ENCODE data around the gene ADAMTS18. TPM values are rescaled to one million over a fixed set of nuclear protein-coding genes. Genes with fewer than 3 reads are reported as not detected.

Gene ADAMTS18
- total and polyA plus RNA-seq, 2 of the 8 experiments (the other 6 are each of a cell fraction or from before 2014, with no cell fraction given): 0.05 to 0.19 TPM

DNA sequence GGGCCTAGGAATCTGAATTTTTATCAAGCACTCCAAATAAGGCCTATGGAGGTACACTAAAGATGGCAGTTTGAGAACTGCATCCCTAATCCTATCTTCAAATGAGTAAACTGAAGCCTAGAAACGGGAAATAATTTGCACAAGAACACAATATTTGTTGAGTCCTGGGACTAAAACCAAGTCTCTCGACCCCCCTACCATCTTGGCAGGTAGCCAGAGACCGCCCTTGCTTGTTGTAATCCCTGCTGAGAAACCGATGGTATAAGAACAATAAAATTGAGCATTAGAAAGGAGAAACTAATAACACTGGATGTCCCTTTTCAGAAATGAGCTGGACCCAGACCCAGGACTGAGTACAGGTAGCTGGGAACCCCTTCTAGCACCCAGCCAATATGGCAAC is 24.4 kb downstream of the ADAMTS18 start:
- H3K36me3 ChIP-seq (ENCODE audit: control insufficient read depth in 2 of 4, insufficient read depth in 4 of 4, low read length in 3 of 4): no peaks in the 10 kb centered on the region
- H3K23me2 ChIP-seq (ENCODE audit: low read depth, low read length): no peaks in the 10 kb centered on the region
- no peak overlapping the region for H3K9ac ChIP-seq (replicated peaks in 1 of 4; ENCODE audit: extremely low read depth in 1 of 4, low read depth in 3 of 4, low read length in 3 of 4)
- ChIA-PET POLR2A (ENCODE audit: partially characterized antibody) (no interaction called here), CTCF (ENCODE audit: partially characterized antibody) (no interaction called here)
- H3K14ac ChIP-seq (ENCODE audit: insufficient read length): no peak overlapping the region
- H3K79me2 ChIP-seq (ENCODE audit: control insufficient read depth in 1 of 2, insufficient read depth in 2 of 2, low read length in 2 of 2): no peaks in the 10 kb centered on the region
- H2BK5ac ChIP-seq (ENCODE audit: low read depth, low read length): no peak overlapping the region
- peaks cover 0 to 2% of the 10 kb centered on the region in 2 experiments; a peak in 1 of 4 replicates for H3K9me3 ChIP-seq (ENCODE audit: insufficient read depth in 2 of 2, low read depth in 1 of 2, low read length in 1 of 2)
- H3K18ac ChIP-seq (ENCODE audit: extremely low read depth, low read length): no peak overlapping the region
- H2BK120ac ChIP-seq (replicated peaks; ENCODE audit: low read depth, low read length): no peak overlapping the region
- no peak overlapping the region for H2BK12ac ChIP-seq (ENCODE audit: low read depth, low read length)
- H3K56ac ChIP-seq (replicated peaks; ENCODE audit: insufficient read length, low read depth, low read length): no peak overlapping the region
- no peaks in the 10 kb centered on the region for H3K79me1 ChIP-seq (ENCODE audit: low read depth, low read length)
- H3K4ac ChIP-seq (replicated peaks; ENCODE audit: insufficient read length, low read depth, low read length): no peak overlapping the region
- H3K4me3 ChIP-seq (ENCODE audit: extremely low read depth in 1 of 4, insufficient read depth in 2 of 4, low read depth in 3 of 4, low read length in 4 of 4): no peak overlapping the region
- H2BK15ac ChIP-seq (ENCODE audit: low read length): no peak overlapping the region
- no peaks in the 10 kb centered on the region for H4K20me1 ChIP-seq (replicated peaks in 1 of 2; ENCODE audit: control insufficient read depth in 1 of 2, insufficient read depth in 2 of 2, low read length in 2 of 2)
- no peak overlapping the region for H3K4me2 ChIP-seq (ENCODE audit: insufficient read depth in 1 of 2, low read depth in 2 of 2, low read length in 2 of 2)
- H2BK20ac ChIP-seq (ENCODE audit: low read length): no peak overlapping the region
- H3K23ac ChIP-seq (ENCODE audit: insufficient read length): no peak overlapping the region
- H3K27ac ChIP-seq (ENCODE audit: low read depth, low read length): no peak overlapping the region
- no peak overlapping the region for H4K91ac ChIP-seq (replicated peaks; ENCODE audit: insufficient read length, low read length)
- H4K5ac ChIP-seq (ENCODE audit: insufficient read length, low read depth, low read length): no peak overlapping the region
- FAIRE-seq: no peak
- H4K8ac ChIP-seq (ENCODE audit: extremely low read depth, insufficient read depth, low read length): no peak overlapping the region
- H2AFZ ChIP-seq (ENCODE audit: low read length): no peak overlapping the region
- no peak overlapping the region for H2AK5ac ChIP-seq (ENCODE audit: low read depth, low read length)
- 91% methylated on average over 4 of the region's 4 CpGs; no CpG with 5 or more reads in 1 of the 2 experiments for WGBS, 2 experiments (ENCODE audit: extremely low coverage in 1 of 2, insufficient coverage in 1 of 2, insufficient read length in 1 of 2, insufficient replicate concordance in 2 of 2, low coverage in 1 of 2, low lambda C conversion rate in 2 of 2, missing lambda C conversion rate in 1 of 2)
- H3K27me3 ChIP-seq (replicated peaks in 1 of 4; ENCODE audit: control insufficient read depth in 3 of 4, extremely low read depth in 1 of 4, insufficient read depth in 3 of 4, low read length in 3 of 4): no peaks in the 10 kb centered on the region
- no peak for DNase-seq (ENCODE audit: low read depth in 1 of 2, low spot score in 2 of 2)
- no peaks in the 10 kb centered on the region for H3K4me1 ChIP-seq (replicated peaks in 1 of 4; ENCODE audit: control insufficient read depth in 3 of 4, insufficient read depth in 4 of 4, low read length in 3 of 4)
- TF ChIP-seq E2F6 (IDR thresholded peaks at IDR 0.05) (no peak), SP1 (IDR thresholded peaks at IDR 0.05; ENCODE audit: low read depth, low read length) (no peak)

Data from H1 (cell line).